Peyer's patch (tissue), 4 donors: Measurements from ENCODE around the gene KRCC1.

Experiments used
- POLR2A ChIP-seq, 2 donors: fragments of 450-650 bp; IDR thresholded peaks; one replicate each; pipeline ENCODE4 v1.5.1; 2017; ENCODE audit warnings: antibody characterized with exemption in 2 of 2, mild to moderate bottlenecking in 2 of 2, moderate library complexity in 2 of 2
- TF ChIP-seq, protein P1 (sequence below), 6 experiments: fragments of 450-650 bp in 4 of 6; fragments of 200-600 bp in 2 of 6; sonication (generic) in 1 of 6; IDR thresholded peaks; one replicate each; pipeline ENCODE4 v1.5.1; 2017 to 2019; ENCODE audit warnings: antibody characterized with exemption in 6 of 6, mild to moderate bottlenecking in 3 of 6, moderate library complexity in 1 of 6

DNA sequence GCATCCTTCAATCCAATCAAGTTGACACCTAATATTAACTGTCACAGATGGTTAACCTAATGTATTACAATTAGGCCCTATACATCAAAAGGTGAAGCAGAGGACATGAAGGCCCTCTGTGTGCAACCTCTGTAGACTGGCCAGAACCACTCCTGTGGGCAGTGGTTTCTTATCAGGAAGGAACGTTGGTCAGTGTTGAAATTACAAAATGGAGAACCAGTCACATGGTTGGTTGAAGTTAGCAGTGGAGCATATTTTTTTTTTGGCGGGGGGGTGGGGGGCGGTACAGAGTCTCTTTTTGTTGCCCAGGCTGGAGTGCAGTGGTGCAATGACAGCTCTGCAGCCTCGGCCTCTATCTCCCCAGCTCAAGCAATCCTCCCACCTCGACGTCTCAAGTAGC is 59.0 kb downstream of the KRCC1 start:
- no peak for TF ChIP-seq POLR2A (IDR thresholded peaks at IDR 0.05)
- TF ChIP-seq, protein P1, sequence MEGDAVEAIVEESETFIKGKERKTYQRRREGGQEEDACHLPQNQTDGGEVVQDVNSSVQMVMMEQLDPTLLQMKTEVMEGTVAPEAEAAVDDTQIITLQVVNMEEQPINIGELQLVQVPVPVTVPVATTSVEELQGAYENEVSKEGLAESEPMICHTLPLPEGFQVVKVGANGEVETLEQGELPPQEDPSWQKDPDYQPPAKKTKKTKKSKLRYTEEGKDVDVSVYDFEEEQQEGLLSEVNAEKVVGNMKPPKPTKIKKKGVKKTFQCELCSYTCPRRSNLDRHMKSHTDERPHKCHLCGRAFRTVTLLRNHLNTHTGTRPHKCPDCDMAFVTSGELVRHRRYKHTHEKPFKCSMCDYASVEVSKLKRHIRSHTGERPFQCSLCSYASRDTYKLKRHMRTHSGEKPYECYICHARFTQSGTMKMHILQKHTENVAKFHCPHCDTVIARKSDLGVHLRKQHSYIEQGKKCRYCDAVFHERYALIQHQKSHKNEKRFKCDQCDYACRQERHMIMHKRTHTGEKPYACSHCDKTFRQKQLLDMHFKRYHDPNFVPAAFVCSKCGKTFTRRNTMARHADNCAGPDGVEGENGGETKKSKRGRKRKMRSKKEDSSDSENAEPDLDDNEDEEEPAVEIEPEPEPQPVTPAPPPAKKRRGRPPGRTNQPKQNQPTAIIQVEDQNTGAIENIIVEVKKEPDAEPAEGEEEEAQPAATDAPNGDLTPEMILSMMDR (IDR thresholded peaks at IDR 0.05) = no peak
